CD14-positive monocyte (primary cell): ENCODE measurements around the gene TSPEAR. TPM values are rescaled to one million over a fixed set of nuclear protein-coding genes. Genes with fewer than 3 reads are reported as not detected.

Experiments
- DNase-seq, 3 donors: peaks; one replicate each; pipeline ENCODE4 v3.0.0-alpha.2; 2011 to 2022
- H2AFZ ChIP-seq: 2 replicates; pipeline ENCODE4 v1.6.0; 2012; ENCODE audit warnings: mild to moderate bottlenecking, low read depth, low read length, inconsistent platforms; ENCODE audit not compliant: insufficient read depth, poor library complexity, severe bottlenecking
- H3K27ac ChIP-seq, 2 donors: 1 replicate in 1 of 2; 2 replicates in 1 of 2; pipeline ENCODE4 v1.5.1; 2012 to 2013; ENCODE audit warnings: low read length in 2 of 2, control low read depth in 1 of 2, inconsistent platforms in 1 of 2, low read depth in 1 of 2, mild to moderate bottlenecking in 1 of 2
- H3K27me3 ChIP-seq, 2 donors: one replicate each; pipeline versions ENCODE4 v1.6.0 to v1.6.1; 2011 to 2013; ENCODE audit warnings: low read length in 2 of 2; ENCODE audit not compliant: control insufficient read depth in 2 of 2, insufficient read depth in 2 of 2
- H3K36me3 ChIP-seq, 2 donors: replicated peaks in 1 of 2; 1 replicate in 1 of 2; 2 replicates in 1 of 2; pipeline versions ENCODE4 v1.5.1 to v1.6.1; 2012 to 2013; ENCODE audit warnings: low read length in 2 of 2, control low read depth in 1 of 2, inconsistent platforms in 1 of 2, mild to moderate bottlenecking in 1 of 2; ENCODE audit not compliant: insufficient read depth in 2 of 2, control insufficient read depth in 1 of 2
- H3K4me1 ChIP-seq, 2 donors: 1 replicate in 1 of 2; 2 replicates in 1 of 2; pipeline versions ENCODE4 v1.5.1 to v1.6.1; 2012 to 2013; ENCODE audit warnings: low read length in 2 of 2, control low read depth in 1 of 2, inconsistent platforms in 1 of 2, mild to moderate bottlenecking in 1 of 2, moderate library complexity in 1 of 2; ENCODE audit not compliant: insufficient read depth in 2 of 2, control insufficient read depth in 1 of 2
- H3K4me2 ChIP-seq: replicated peaks from 2 replicates; pipeline ENCODE3; 2012; ENCODE audit warnings: low read length, moderate library complexity, mild to moderate bottlenecking; ENCODE audit not compliant: poor library complexity, severe bottlenecking; ENCODE audit errors: extremely low read depth
- H3K4me3 ChIP-seq, 3 experiments: fragments of 200-600 bp in 1 of 3; sonication (generic) in 1 of 3; replicated peaks in 1 of 3; 1 replicate in 2 of 3; 2 replicates in 1 of 3; pipeline ENCODE4 v1.5.1; 2011 to 2013; ENCODE audit warnings: low read length in 3 of 3, mild to moderate bottlenecking in 3 of 3, control low read depth in 2 of 3, low read depth in 2 of 3, inconsistent platforms in 1 of 3, moderate library complexity in 1 of 3
- H3K79me2 ChIP-seq: 2 replicates; pipeline ENCODE4 v1.6.0; 2012; ENCODE audit warnings: mild to moderate bottlenecking, control low read depth, inconsistent platforms, low read length, moderate library complexity; ENCODE audit not compliant: insufficient read depth
- H3K9ac ChIP-seq: 2 replicates; pipeline ENCODE4 v1.6.0; 2017; ENCODE audit warnings: low read length, mild to moderate bottlenecking; ENCODE audit not compliant: insufficient read depth, poor library complexity, severe bottlenecking
- H3K9me3 ChIP-seq, 2 donors: replicated peaks in 1 of 2; 1 replicate in 1 of 2; 2 replicates in 1 of 2; pipeline versions ENCODE4 v1.5.1 to v1.6.1; 2012 to 2013; ENCODE audit warnings: low read length in 2 of 2, control low read depth in 1 of 2; ENCODE audit not compliant: control insufficient read depth in 1 of 2, insufficient read depth in 1 of 2
- H4K20me1 ChIP-seq: 2 replicates; pipeline ENCODE4 v1.6.0; 2012; ENCODE audit warnings: mild to moderate bottlenecking, low read length, control low read depth, moderate library complexity; ENCODE audit not compliant: insufficient read depth
- H3K27ac Mint-ChIP-seq, 7 donors: one replicate each; pipeline ENCODE4 v1.8.0; 2020; ENCODE audit warnings: mild to moderate bottlenecking in 7 of 7, mixed read lengths in 7 of 7, moderate library complexity in 6 of 7, inconsistent platforms in 2 of 7
- H3K27me3 Mint-ChIP-seq, 3 donors: one replicate each; pipeline ENCODE4 v1.8.0; 2021 to 2022; ENCODE audit warnings: low read depth in 3 of 3, mild to moderate bottlenecking in 3 of 3, mixed read lengths in 3 of 3, moderate library complexity in 3 of 3, inconsistent platforms in 1 of 3
- H3K36me3 Mint-ChIP-seq, 2 donors: one replicate each; pipeline ENCODE4 v1.8.0; 2020; ENCODE audit warnings: mixed read lengths in 2 of 2, inconsistent platforms in 1 of 2, mild to moderate bottlenecking in 1 of 2
- H3K4me1 Mint-ChIP-seq: one replicate; pipeline ENCODE4 v1.8.0; 2020; ENCODE audit warnings: mild to moderate bottlenecking, mixed read lengths
- H3K4me3 Mint-ChIP-seq, 2 donors: one replicate each; pipeline ENCODE4 v1.8.0; 2020; ENCODE audit warnings: mild to moderate bottlenecking in 2 of 2, mixed read lengths in 2 of 2, moderate library complexity in 1 of 2
- H3K9me3 Mint-ChIP-seq, 7 donors: one replicate each; pipeline ENCODE4 v1.8.0; 2020 to 2022; ENCODE audit warnings: mixed read lengths in 7 of 7, mild to moderate bottlenecking in 6 of 7, moderate library complexity in 6 of 7, inconsistent platforms in 2 of 7
- WGBS: methylation state at CpG from one replicate; pipeline ENCODE4 v1.1.5; 2013; ENCODE audit warnings: missing lambda C conversion rate; ENCODE audit not compliant: insufficient coverage; 5-methylcytosine and 5-hydroxymethylcytosine counted together
- intact Hi-C, 2 donors: fragments of 100-400 bp; cut with micrococcal nuclease; formaldehyde crosslinking; loops; one replicate each; pipeline versions ENCODE4 v1.15.0 to v1.15.1; 2023
- polyA plus RNA-seq, 3 donors: library from polyadenylated mRNA; depleted of rRNA in 1 of 3; unstranded in 2 of 3; stranded (reverse) in 1 of 3; fragments of 300-500 nt in 2 of 3; fragments of >200 nt in 1 of 3; fragmentation: Illumina TruSeq in 2 of 3; gene quantifications; 1 replicate in 2 of 3; 2 replicates in 1 of 3; pipeline ENCODE4 v1.2.3, GENCODE V29; 2012 to 2021
- TF ChIP-seq, protein P1 (sequence below): fragments of 200-600 bp; IDR thresholded peaks from one replicate; pipeline ENCODE4 v1.8.0; 2022; ENCODE audit warnings: antibody characterized with exemption, mild to moderate bottlenecking

TSPEAR gene
- polyA plus RNA-seq, 3 donors = not detected

GRCh38 chr21:44571296-44571695 is 140.1 kb downstream of the TSPEAR start:
- Histone ChIP-seq H4K20me1 (no peaks in the 10 kb centered on the region), H3K9ac (no peak overlapping the region), H3K27ac (no peak overlapping the region), H3K4me3 (no peak overlapping the region), H3K4me2 (no peak overlapping the region), H3K79me2 (no peaks in the 10 kb centered on the region), H3K36me3 (no peaks in the 10 kb centered on the region), H2AFZ (no peak overlapping the region), H3K27me3 (no peaks in the 10 kb centered on the region), H3K9me3 (peaks cover 0 to 21% of the 10 kb centered on the region in 2 donors), H3K4me1 (no peaks in the 10 kb centered on the region)
- no peaks in the 10 kb centered on the region for H3K36me3 Mint-ChIP-seq
- DNase-seq = no peak
- H3K4me3 Mint-ChIP-seq = no peak overlapping the region
- H3K9me3 Mint-ChIP-seq = peaks cover 7 to 32% (median 16%) of the 10 kb centered on the region in 7 donors
- no peak overlapping the region for H3K27ac Mint-ChIP-seq
- H3K4me1 Mint-ChIP-seq = peaks cover 2% of the 10 kb centered on the region
- WGBS = 100% methylated on average over 2 of the region's 4 CpGs
- TF ChIP-seq, protein P1, sequence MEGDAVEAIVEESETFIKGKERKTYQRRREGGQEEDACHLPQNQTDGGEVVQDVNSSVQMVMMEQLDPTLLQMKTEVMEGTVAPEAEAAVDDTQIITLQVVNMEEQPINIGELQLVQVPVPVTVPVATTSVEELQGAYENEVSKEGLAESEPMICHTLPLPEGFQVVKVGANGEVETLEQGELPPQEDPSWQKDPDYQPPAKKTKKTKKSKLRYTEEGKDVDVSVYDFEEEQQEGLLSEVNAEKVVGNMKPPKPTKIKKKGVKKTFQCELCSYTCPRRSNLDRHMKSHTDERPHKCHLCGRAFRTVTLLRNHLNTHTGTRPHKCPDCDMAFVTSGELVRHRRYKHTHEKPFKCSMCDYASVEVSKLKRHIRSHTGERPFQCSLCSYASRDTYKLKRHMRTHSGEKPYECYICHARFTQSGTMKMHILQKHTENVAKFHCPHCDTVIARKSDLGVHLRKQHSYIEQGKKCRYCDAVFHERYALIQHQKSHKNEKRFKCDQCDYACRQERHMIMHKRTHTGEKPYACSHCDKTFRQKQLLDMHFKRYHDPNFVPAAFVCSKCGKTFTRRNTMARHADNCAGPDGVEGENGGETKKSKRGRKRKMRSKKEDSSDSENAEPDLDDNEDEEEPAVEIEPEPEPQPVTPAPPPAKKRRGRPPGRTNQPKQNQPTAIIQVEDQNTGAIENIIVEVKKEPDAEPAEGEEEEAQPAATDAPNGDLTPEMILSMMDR = no peak
- H3K27me3 Mint-ChIP-seq = peaks cover 6 to 18% (median 13%) of the 10 kb centered on the region in 3 donors
- intact Hi-C loops = no loop called here

- H3K79me2 ChIP-seq = no peaks in the 10 kb centered on the region
These were observed 141.4 kb downstream of the TSPEAR start for GRCh38 chr21:44569861-44570517.

More at GRCh38 chr21:44569861-44570517, 141.4 kb downstream of the TSPEAR start:
- Mint-ChIP-seq H3K36me3 (no peaks in the 10 kb centered on the region), H3K27me3 (peaks cover 6 to 17% (median 13%) of the 10 kb centered on the region in 3 donors), H3K27ac (peak overlapping the region in 2 of 7 donors; percentile 14 to 28), H3K9me3 (peaks cover 3 to 23% (median 12%) of the 10 kb centered on the region in 7 donors), H3K4me1 (peaks cover 8% of the 10 kb centered on the region), H3K4me3 (peak overlapping the region in 1 of 2 donors; percentile 10)
- Histone ChIP-seq H3K36me3 (no peaks in the 10 kb centered on the region), H3K27me3 (no peaks in the 10 kb centered on the region), H3K4me3 (no peak overlapping the region), H3K4me2 (no peak overlapping the region), H3K4me1 (peaks cover 0 to 4% of the 10 kb centered on the region in 2 donors), H3K27ac (no peak overlapping the region), H2AFZ (no peak overlapping the region), H4K20me1 (no peaks in the 10 kb centered on the region), H3K9me3 (peaks cover 0 to 15% of the 10 kb centered on the region in 2 donors), H3K9ac (no peak overlapping the region)
- no peak for DNase-seq
- intact Hi-C loops = no loop called here
- TF ChIP-seq, protein P1 = no peak
- WGBS = 85% methylated on average over 11 of the region's 12 CpGs
